Measurements from ENCODE around the gene IFI6. TPM values are rescaled to one million over a fixed set of nuclear protein-coding genes. Genes with fewer than 3 reads are reported as not detected.

The IFI6 gene
- total and polyA plus RNA-seq, 2 of the 4 experiments (the other 2 are of a cell fraction) = 7.3 to 16.8 TPM

DNA sequence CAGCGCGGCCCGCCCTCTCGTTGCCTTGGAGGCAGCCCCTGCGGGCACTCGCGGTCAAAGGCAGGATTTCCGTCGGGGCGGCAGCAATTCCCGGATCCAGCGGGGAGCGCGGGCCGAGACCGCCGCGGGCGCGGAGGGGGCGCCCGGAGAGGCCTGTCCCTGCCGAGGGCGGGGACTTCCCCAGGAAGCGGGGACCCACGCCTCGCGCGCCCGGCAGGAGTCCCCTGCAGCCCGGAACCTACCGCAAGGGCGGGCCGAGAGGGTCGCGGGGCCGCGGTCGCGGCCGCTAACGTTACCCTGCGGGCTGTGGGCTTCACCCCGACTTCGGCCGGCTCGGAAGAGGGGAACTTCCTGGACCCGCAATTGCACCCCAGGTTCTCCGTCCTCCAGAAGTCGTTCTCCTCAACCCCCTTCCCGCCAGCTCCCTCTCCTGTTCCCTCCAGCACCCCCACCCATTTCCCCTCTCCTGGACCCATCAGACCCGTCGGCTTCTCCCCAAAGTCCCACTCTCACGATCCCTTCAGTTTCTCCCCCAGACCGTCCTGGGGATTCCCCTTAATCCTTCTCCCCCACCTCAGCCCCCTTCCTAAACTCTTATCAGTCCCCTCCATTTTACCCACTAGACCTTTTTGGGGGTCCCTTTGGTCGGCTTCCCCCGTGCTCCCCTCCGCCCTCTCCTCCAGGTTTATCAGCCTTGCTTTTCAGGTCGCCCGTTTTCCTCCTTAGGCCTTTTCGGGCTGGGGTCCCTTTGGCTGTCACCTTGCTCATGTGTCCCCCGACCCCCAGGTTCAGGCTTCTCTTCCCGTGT is 37.6 kb downstream of the IFI6 start:
- no peaks in the 10 kb centered on the region for H3K9me1 ChIP-seq (ENCODE audit: insufficient read depth, low read length)
- H2BK120ac ChIP-seq (ENCODE audit: low read depth, low read length) = no peak overlapping the region
- H3K18ac ChIP-seq (ENCODE audit: low read depth, low read length) = no peak overlapping the region
- ChIA-PET POLR2A (ENCODE audit: unreplicated experiment) (no interaction called here), CTCF (no interaction called here)
- no peaks in the 10 kb centered on the region for H3K79me1 ChIP-seq (ENCODE audit: low read depth in 1 of 2, low read length in 2 of 2)
- H3K14ac ChIP-seq (replicated peaks; ENCODE audit: low read depth, low read length) = no peak overlapping the region
- no peak overlapping the region for H4K8ac ChIP-seq (ENCODE audit: low read depth in 2 of 2, low read length in 2 of 2)
- no peak overlapping the region for H3K4ac ChIP-seq (ENCODE audit: low read depth, low read length)
- intact Hi-C loops (cut with micrococcal nuclease) = no loop called here
- no peak overlapping the region for H2AK5ac ChIP-seq (ENCODE audit: low read depth, low read length)
- in situ Hi-C loops (cut with MboI; ENCODE audit: low sequenced_read_pairs) = no loop called here
- H3K9ac ChIP-seq (ENCODE audit: low read depth, low read length) = no peak overlapping the region
- H3K4me1 ChIP-seq (ENCODE audit: control insufficient read depth, insufficient read depth, low read length) = no peaks in the 10 kb centered on the region
- peak overlapping the region; percentile 85 for H2AFZ ChIP-seq (replicated peaks; ENCODE audit: low read length, poor library complexity)
- no peak overlapping the region for H4K5ac ChIP-seq (ENCODE audit: low read depth, low read length)
- H4K20me1 ChIP-seq (ENCODE audit: insufficient read depth, low read length) = no peaks in the 10 kb centered on the region
- no peaks in the 10 kb centered on the region for H3K9me3 ChIP-seq (ENCODE audit: control insufficient read depth, insufficient read depth, low read length)
- H3K27me3 ChIP-seq (ENCODE audit: control insufficient read depth, insufficient read depth, low read length) = peaks cover 52% of the 10 kb centered on the region
- H2BK5ac ChIP-seq (ENCODE audit: low read depth, low read length, poor library complexity, severe bottlenecking) = no peak overlapping the region
- H2BK20ac ChIP-seq (ENCODE audit: low read depth, low read length) = no peak overlapping the region
- no peaks in the 10 kb centered on the region for H3K36me3 ChIP-seq (ENCODE audit: control insufficient read depth, insufficient read depth, low read length)
- H3K23ac ChIP-seq (ENCODE audit: low read depth, low read length) = no peak overlapping the region; the same call in 1 of the 2 replicates
- 11% methylated on average over 27 of the region's 63 CpGs; no CpG with 5 or more reads in 1 of the 2 experiments for WGBS, 2 experiments (ENCODE audit: extremely low coverage in 2 of 2, insufficient read length in 1 of 2)
- H3K4me2 ChIP-seq (ENCODE audit: low read depth, low read length) = no peak overlapping the region; the same call in 1 of the 2 replicates
- no peak overlapping the region for H4K91ac ChIP-seq (ENCODE audit: insufficient read depth, low read depth, low read length)
- no peak overlapping the region for H3K56ac ChIP-seq (ENCODE audit: extremely low read depth, insufficient read depth, low read length)
- peak overlapping the region; percentile 2; the same call in 1 of the 2 replicates for H3K4me3 ChIP-seq (ENCODE audit: insufficient read depth, low read depth, low read length)
- H3K27ac ChIP-seq (ENCODE audit: insufficient read depth, low read length) = no peak overlapping the region
- dilution Hi-C loops (cut with HindIII; ENCODE audit: low sequenced_read_pairs, unreplicated experiment) = no loop called here
- DNase-seq (no peak), ATAC-seq (ENCODE audit: low read depth) (peak; percentile 48)
- no peak overlapping the region for H2BK15ac ChIP-seq (ENCODE audit: low read depth, low read length)
- H2AK9ac ChIP-seq (replicated peaks; ENCODE audit: low read depth, low read length, poor library complexity) = peak overlapping the region; percentile 55
- no TSS peak for BruUV-seq (replicated peaks)
- TF ChIP-seq, protein P1, sequence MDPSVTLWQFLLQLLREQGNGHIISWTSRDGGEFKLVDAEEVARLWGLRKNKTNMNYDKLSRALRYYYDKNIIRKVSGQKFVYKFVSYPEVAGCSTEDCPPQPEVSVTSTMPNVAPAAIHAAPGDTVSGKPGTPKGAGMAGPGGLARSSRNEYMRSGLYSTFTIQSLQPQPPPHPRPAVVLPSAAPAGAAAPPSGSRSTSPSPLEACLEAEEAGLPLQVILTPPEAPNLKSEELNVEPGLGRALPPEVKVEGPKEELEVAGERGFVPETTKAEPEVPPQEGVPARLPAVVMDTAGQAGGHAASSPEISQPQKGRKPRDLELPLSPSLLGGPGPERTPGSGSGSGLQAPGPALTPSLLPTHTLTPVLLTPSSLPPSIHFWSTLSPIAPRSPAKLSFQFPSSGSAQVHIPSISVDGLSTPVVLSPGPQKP (IDR thresholded peaks at IDR 0.05; ENCODE audit: borderline replicate concordance, low read depth, low read length) = no peak
- TF ChIP-seq MAZ (IDR thresholded peaks at IDR 0.05; ENCODE audit: borderline replicate concordance, low read depth, low read length) (no peak), RFX5 (IDR thresholded peaks at IDR 0.05; ENCODE audit: low read depth, low read length) (no peak), NFE2L2 (IDR thresholded peaks at IDR 0.05; ENCODE audit: low read depth, low read length) (no peak), MXI1 (IDR thresholded peaks at IDR 0.05; ENCODE audit: borderline replicate concordance, low read depth, low read length) (no peak), FOS (IDR thresholded peaks at IDR 0.05; ENCODE audit: low read depth, low read length) (no peak), CHD1 (IDR thresholded peaks at IDR 0.05; ENCODE audit: low read depth, low read length) (no peak), BHLHE40 (IDR thresholded peaks at IDR 0.05; ENCODE audit: low read depth, low read length) (no peak), SMC3 (IDR thresholded peaks at IDR 0.05; ENCODE audit: low read depth, low read length) (no peak), POLR2A (IDR thresholded peaks at IDR 0.05; ENCODE audit: low read depth, low read length) (no peak), RCOR1 (IDR thresholded peaks at IDR 0.05; ENCODE audit: insufficient replicate concordance, low read length) (no peak), MAFK (IDR thresholded peaks at IDR 0.05; ENCODE audit: low read depth, low read length) (no peak), CEBPB (IDR thresholded peaks at IDR 0.05; ENCODE audit: low read depth, low read length) (no peak)
- TF ChIP-seq, protein P2, sequence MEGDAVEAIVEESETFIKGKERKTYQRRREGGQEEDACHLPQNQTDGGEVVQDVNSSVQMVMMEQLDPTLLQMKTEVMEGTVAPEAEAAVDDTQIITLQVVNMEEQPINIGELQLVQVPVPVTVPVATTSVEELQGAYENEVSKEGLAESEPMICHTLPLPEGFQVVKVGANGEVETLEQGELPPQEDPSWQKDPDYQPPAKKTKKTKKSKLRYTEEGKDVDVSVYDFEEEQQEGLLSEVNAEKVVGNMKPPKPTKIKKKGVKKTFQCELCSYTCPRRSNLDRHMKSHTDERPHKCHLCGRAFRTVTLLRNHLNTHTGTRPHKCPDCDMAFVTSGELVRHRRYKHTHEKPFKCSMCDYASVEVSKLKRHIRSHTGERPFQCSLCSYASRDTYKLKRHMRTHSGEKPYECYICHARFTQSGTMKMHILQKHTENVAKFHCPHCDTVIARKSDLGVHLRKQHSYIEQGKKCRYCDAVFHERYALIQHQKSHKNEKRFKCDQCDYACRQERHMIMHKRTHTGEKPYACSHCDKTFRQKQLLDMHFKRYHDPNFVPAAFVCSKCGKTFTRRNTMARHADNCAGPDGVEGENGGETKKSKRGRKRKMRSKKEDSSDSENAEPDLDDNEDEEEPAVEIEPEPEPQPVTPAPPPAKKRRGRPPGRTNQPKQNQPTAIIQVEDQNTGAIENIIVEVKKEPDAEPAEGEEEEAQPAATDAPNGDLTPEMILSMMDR (conservative IDR thresholded peaks at IDR 0.05; ENCODE audit: low read depth, low read length) = no peak
- TF ChIP-seq, protein P3, sequence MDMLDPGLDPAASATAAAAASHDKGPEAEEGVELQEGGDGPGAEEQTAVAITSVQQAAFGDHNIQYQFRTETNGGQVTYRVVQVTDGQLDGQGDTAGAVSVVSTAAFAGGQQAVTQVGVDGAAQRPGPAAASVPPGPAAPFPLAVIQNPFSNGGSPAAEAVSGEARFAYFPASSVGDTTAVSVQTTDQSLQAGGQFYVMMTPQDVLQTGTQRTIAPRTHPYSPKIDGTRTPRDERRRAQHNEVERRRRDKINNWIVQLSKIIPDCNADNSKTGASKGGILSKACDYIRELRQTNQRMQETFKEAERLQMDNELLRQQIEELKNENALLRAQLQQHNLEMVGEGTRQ (IDR thresholded peaks at IDR 0.05; ENCODE audit: low read depth, low read length) = no peak
